HG03342 (cell line): ENCODE results near the gene TCF4.

Experiments
- ATAC-seq: cut with Tn5 transposase; IDR thresholded peaks from one replicate; pipeline ENCODE4 v1.9.1; 2021; ENCODE audit warnings: mild to moderate bottlenecking, moderate library complexity; ENCODE audit not compliant: unreplicated experiment

Gene TCF4

DNA sequence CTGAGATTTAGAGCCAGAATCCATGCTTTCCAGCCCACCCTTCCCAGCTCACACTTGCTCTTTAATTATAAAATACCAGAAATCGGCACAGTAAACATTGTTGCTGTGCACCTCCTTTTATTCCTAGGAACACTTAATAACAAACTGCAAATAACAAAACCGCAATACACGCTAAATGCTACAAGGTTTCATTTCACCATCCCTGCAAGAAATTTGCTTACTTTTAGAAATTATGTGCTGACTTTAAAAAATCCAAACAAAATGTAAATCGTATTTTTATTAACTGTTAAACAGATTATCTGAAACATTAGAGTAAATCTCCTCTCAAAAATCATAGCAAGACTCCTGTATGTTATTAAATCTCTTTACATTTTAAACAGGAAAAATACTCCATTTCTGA lies 79.3 kb downstream of the TCF4 start:
- no peak for ATAC-seq

DNA sequence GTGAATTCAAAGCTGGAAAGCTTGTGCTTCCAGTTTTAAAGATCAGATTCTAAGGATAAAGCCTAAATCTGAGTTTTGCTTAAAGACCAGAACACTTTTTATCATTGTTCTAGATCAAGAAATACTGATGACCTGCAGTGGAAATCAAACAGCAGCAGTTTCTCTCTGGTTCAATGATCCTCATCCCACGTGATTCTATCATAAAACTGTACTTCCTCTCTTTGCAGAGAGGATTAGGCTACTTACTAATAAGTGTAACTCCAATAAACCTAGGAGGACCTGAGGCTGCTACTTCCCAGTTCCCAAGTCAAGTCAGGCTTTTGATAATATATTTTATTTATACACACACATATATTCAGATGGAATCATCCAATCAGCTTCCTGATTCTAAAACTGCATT lies 81.9 kb downstream of the TCF4 start:
- ATAC-seq = no peak

DNA sequence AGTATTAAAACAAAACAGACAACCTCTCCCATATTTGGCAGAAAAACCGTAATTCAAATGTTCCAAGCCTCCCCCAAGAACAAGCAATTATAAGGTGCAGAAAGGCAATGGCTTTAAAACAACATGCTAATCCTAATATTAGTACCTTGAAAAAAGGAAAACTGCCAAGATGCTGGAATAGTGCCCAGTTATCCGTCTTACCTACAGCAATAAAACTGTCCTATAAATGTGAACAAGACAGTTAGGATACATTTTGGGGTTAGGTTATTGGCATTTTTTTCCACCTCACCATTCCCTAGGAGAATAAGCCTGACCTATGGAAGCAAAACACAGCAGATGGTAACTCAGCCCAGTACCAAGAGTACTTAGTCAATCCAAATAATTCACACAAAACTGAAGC lies 83.2 kb downstream of the TCF4 start:
- ATAC-seq = no peak

DNA sequence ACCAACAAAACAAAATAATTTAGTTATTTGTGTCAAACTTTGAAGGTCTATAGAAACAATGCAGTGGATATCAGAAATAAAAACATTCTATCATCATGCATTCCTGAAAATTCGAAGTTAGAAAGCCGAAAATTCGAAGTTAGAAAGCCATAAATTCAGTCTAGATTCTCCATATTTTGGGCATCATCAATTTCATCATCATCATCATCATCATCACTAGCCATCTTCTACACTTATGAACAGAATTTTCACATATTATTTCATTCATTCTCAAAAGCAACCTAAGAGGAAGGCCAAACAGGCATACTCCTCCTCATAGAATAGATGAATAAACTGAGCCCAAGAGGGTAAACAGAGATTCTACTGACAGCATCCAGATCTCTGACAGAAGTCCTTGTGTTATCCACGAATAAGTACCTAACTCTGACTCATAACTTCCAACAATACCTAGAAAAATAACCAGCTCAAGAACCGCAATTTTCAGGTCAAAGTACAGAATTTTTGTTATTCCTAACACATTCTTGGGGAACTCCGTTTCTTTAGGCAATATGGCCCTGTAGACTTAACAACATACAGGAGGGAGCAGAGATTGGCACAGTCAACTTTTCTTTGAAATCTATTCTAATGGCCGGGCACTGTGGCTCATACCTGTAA lies 84.7 kb downstream of the TCF4 start:
- ATAC-seq = no peak

DNA sequence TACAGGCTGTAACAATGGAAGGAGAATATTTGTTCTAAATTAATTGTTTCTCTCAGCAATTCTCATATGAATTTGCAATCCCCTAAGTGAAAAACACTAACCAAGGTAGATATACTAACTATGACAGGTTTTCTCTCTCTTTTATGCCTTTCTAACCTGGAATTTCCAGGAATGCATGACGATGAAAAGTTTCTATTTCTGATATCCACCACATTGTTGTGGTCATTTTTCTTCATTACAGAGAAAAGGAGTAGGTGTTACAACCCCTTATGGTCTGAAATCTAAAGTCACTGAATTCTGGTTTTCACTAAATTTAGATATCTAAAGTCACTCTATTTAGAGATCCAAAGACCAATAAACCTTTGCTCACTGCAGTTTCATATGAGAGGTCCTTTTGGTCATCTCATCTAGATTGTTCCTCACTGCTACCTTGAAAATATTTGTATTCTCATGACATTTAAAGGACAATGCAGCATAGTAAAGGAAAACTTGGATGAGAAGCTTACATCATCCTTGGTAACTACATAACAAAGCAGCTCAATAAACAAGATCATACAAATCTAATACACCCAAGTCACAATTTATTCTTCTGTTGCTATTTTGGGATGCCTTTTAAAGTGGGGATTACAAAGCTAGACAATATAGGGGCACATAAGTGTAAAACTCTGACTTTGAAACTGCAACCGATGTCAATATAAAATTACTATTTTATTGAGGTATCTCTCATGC lies 85.8 kb downstream of the TCF4 start:
- ATAC-seq = no peak

DNA sequence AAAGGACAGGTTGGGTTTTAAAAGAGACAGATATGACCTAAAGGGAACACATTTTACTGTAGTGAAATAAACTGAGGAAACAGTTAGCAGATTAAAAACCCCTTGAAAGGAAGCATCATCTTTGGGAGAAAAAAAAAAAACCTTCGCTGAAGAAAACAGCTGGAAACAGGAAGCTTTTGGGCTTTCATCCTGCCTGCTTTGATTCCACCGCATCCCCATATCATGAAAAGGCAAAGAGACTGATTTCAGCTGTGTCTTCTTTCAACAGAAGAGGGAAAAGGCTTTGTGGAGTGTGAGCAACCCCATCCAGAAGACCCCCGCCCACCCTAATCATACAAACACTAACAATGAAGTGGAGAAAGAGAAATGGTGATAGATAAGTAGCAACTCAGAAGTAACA lies 86.4 kb downstream of the TCF4 start:
- ATAC-seq = no peak

DNA sequence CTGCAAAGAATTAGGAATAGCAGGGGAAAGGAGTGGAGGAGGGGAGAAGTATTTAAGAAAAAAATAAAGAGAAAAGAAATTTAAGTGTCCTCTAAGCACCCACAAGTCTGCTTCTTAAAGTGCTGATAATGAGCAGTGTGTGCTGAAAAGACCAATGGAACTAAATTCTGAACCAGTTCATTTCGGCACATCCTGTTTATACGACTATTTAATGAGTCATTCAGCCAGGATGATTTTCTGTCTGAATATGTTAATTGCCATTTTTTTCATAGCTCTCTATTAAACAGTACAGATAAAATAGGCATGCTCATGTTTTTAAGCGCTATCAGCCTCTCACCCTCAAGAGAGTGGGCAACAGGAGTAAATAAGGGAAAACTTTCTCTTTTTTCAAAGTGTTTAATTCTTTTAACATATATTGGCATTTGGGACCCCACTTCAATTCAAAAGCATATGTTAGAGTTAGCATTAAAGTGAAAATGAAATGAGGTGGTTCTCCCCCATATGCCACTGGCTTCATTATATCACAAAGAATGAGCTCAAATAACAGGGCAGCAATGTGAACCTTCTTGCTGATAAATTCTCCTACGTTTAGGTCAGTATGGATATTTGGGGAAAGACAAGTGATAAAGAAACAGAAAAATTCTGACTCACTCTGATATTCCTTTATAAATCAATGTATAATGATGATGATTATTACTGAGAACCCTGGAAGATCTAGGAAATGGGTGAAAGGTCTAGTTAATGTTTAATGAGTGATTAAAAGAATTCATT lies 87.5 kb downstream of the TCF4 start:
- no peak for ATAC-seq

DNA sequence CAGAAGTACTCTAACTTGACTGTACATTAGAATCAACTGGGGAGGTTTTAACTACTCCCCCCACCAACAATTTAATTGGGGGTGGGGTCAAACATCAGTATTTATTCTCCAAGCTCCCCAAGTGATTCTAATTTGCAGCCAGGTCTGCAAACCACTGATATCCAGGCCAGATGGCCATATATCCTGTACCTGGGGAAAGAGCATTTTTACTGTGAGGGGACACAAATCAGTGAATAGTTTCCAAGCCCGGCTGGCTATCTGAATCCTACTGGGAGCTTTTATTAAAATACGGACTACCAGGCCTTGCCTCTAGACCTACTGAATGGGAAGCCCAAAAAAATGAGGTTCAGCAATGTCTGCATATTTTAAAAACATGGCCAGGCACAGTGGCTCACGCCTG lies 88.5 kb downstream of the TCF4 start:
- no peak for ATAC-seq

DNA sequence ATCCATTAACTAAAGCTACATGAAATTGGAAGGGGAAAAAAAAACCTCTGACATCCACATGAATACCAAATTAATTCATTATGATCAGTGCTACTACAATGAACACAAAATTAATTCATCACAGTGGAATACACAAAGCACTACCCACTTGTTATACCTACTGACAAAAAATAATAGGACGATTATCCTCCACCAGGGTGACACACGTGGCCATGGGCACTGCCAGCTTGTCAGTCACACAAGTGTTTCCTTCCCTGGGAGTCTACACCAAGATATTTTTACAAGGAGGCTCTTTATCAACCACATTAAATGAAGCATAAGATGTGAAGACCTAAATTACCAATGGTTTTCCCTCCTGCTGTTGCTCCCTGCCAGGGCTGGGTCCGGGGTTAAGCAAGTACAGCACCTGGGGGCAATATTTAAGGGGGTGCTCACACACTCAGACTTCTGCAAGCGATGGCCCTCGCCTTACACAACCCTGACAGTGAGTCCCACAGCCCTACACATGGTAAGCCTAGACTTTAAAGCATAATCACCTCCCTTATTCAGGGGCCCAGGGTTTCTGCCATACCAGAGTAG lies 90.1 kb downstream of the TCF4 start:
- no peak for ATAC-seq

DNA sequence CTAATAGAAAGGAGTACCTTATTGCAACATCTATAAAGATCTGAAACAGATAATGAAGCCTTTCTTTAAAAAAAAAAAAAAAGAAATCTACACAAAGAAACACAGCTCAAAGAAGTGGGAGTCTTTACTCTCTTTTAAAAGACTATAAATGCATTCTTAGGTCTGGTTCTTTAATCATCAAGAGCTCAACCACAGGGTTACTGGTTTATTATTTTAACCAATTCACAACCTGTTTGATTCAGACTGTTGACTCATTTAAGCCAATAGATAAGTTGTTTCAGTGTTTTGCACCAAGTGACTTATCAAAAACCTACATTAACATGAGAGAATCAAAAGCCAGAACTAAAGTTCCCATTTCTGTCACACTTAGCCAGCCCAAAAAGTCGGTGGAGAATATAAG lies 93.1 kb downstream of the TCF4 start:
- ATAC-seq = no peak

DNA sequence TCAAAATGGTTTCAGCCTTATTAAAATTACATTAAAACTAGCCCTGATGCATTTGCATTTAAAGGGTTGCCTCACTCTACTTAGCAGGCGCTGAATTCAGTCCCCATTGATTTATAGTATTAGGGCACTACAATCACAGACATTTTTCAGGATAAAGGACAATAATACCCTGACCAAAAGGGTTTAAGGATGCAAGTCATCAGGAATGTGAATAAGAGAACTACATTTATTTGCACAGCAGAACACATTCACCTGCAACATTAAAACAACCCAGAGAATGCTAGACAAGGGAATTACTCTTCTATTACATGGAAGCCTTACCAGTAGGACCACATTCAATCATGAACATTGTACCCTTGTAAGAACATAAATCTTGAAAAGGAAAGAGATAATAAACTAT lies 93.6 kb downstream of the TCF4 start:
- no peak for ATAC-seq

DNA sequence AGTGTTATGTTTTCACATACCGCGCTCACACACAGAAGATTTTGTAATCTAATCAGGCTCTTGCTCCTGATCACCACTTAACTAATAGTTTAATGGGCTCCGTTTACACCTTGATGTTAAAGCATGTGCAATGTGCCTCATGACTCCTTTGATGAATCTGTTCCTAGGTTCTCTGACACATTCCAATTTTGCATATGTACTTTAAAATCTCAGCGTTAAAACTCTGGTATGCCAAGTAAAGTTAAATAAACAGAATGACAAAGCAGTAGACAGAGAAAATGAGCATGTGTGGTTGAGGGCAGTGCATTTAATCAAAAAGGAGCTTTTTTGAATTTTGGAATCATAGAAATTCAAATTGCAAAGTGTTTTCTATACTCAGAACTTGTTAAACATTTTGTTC lies 96.4 kb downstream of the TCF4 start:
- no peak for ATAC-seq

DNA sequence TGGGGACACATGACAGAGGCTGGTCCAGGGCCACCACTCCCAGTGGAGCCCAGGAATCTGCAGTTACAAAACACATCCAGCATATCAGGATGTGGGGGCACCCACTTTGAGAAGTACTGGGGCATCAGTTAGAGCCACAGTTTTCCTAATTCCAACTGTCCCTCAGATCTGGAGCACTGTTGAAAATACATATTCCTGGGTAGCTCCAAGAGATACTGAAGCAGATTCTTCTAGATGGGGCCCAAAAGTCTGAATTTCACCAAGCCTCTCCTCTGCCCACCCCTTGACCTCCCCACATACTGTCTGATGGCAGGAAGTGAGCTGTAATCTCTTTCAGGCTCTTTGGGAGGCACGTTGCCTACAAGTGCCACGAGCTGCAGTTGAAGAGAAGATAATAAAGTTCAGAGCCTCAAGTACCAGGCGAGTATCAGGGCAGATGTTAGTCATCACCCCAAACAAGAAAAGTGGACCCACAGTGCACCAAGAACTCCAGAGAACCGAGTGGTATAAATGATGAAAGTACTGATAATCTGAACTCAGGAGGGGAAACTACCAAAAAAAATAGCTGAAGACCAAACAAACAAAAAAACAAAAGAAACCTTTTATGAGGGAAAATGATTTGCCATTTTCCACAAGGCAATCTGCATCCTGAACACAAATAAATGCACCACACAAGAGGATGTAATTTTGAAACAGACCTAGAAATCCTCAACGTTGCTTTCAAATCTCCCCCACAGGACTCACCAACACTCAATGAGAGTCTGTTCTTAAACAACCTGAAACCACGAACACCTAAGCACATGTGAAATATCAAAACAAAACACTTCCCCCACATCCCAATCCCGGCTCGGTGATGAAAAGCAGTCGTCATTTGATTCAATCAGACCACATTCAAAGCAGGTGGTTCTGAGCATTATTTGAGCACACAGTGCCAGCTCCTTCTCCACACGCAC lies 98.7 kb downstream of the TCF4 start:
- ATAC-seq = peak; percentile 65

DNA sequence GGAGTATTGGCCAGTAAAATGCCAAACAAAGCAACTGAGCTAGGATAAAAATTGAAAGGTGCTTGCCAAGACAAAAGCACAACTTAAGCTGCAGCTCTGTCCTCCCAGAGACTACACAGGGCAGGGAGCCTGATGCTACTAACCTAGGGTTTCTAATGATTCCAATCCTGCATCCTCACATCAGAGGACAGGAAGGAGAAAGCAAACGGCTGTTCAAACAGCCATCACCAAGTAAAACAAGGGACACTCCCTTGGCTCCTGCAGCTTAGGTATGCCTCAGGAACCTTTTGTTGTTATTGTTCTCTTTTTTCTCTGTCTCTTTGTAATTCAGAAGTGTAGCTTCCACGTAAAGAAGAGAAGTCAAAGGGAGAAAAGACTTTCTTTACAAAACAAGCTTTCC lies 99.5 kb downstream of the TCF4 start:
- no peak for ATAC-seq

DNA sequence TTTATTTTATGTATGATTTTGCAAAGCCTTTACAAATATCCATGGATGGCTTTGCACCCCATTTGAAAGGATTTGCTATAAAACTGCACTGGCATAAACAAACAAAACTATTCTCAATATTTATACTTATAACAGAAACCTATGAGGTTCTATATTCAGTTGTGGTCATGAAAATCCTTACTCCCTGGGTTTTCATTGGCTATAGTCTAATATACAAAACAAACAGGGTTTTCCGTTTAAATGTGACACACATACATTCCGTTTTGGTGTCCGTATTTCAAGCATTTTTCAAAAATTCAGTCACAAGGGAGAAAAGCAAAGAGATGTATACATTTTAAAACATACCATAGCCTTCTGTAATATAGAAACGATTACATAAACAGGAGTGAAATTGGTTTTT lies 100.0 kb downstream of the TCF4 start:
- ATAC-seq = no peak

DNA sequence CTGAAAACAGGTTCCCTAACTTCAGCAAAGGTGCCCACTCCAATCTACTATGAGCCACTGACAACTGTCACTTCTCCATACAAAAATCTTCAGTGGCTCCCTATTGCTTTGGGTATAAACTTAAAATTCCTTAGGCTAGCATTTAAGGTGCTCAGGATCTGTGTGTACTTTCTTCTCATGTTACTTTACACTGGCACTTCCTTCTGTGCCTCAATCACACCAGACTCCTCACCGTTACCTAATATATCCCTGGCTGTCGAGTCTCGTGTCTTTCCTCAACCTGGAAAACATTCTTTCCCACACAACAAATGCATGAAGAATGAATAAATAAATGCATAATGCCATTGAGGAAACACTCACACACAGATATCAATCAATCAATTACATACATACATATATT lies 101.1 kb downstream of the TCF4 start:
- ATAC-seq = no peak

DNA sequence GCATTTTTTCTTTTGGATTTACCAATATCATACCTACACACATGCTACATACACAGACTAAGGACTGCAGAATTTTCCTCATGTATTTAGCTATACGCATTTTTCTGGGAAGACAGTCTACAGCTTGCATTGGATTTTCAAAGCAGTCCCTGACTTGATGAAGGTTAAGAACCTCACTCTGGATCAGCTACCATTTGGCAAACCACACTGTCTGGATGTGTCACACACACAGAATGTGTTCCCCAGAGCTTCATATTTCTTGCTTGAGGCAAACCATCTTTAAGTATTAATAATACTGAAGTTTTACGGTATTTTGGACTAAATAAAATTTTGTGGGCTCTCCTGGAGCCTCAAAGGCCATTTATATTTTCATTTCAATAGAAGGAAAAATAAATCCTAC lies 102.3 kb downstream of the TCF4 start:
- no peak for ATAC-seq

DNA sequence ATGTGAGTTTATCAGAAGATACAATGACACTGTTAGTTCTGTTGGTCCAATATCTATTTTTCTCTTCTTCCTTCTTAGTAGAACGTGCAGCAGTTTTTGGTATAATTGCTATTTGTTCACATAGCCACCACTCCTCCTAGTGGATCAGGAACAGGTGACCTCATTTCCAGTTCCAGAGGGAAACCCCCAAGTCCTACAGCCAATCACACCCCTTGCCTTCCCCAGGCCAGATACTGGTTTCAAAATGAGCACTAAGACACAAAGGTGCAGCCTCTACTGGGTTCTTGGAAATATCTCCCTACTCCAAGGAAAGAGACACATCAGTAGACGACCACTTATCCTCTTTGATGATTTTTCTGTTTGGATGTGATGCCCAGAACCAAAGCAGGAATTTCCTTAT lies 103.2 kb downstream of the TCF4 start:
- no peak for ATAC-seq

DNA sequence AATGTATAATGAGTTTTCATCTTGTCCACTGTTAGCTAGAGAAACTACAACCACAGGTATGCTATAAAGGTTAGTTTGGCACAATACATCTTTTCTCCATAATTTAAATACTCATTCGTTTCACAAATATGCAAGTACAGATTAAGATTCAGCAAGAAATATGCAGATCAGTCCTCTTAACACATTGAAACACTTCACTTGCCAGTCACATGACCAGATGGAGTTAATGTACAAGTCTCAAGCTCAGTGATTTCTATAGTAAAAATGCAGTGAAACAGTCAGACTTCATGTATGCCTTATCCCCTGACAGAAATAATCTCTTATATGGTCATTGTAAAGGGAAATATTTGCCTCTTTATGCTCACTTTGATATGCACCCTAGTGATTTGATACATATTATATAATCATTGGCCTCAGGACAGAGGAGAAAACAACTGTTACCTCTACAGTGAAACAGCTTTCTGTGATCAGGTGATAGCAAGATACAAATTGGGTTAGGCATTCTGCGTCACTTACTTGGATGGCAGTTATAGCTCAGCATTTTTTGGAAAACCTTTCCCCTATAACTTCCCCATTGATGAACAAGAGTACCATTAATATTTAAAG lies 104.6 kb downstream of the TCF4 start:
- no peak for ATAC-seq
